Measurements from ENCODE around the gene THAP5. TPM values are rescaled to one million over a fixed set of nuclear protein-coding genes. Genes with fewer than 3 reads are reported as not detected.

Gene THAP5
- polyA plus RNA-seq, 1 donor from 2014 or later: 49.4 TPM

- Histone ChIP-seq H3K9me2 (ENCODE audit: insufficient read depth, low read length) (no peaks in the 10 kb centered on the region), H3F3A (ENCODE audit: insufficient read depth, low read length, poor library complexity, severe bottlenecking) (peaks cover 4% of the 10 kb centered on the region), H3K27ac (ENCODE audit: low read length) (no peak overlapping the region), H3K79me2 (replicated peaks; ENCODE audit: insufficient read depth, low read length) (peaks cover 41% of the 10 kb centered on the region), H4K20me1 (ENCODE audit: insufficient read depth) (no peaks in the 10 kb centered on the region), H2AFZ (ENCODE audit: low read depth, low read length) (no peak overlapping the region), H3K4me2 (ENCODE audit: low read length) (no peak overlapping the region), H3K4me3 (ENCODE audit: low read length) (no peak overlapping the region), H3K9me3 (ENCODE audit: low read length) (no peaks in the 10 kb centered on the region), H3K27me3 (ENCODE audit: insufficient read depth, low read depth, low read length) (no peaks in the 10 kb centered on the region), H3K36me3 (ENCODE audit: insufficient read depth, low read length) (peaks cover 10% of the 10 kb centered on the region), H3K9ac (ENCODE audit: low read length) (no peak overlapping the region)
- TF ChIP-seq, protein P1, sequence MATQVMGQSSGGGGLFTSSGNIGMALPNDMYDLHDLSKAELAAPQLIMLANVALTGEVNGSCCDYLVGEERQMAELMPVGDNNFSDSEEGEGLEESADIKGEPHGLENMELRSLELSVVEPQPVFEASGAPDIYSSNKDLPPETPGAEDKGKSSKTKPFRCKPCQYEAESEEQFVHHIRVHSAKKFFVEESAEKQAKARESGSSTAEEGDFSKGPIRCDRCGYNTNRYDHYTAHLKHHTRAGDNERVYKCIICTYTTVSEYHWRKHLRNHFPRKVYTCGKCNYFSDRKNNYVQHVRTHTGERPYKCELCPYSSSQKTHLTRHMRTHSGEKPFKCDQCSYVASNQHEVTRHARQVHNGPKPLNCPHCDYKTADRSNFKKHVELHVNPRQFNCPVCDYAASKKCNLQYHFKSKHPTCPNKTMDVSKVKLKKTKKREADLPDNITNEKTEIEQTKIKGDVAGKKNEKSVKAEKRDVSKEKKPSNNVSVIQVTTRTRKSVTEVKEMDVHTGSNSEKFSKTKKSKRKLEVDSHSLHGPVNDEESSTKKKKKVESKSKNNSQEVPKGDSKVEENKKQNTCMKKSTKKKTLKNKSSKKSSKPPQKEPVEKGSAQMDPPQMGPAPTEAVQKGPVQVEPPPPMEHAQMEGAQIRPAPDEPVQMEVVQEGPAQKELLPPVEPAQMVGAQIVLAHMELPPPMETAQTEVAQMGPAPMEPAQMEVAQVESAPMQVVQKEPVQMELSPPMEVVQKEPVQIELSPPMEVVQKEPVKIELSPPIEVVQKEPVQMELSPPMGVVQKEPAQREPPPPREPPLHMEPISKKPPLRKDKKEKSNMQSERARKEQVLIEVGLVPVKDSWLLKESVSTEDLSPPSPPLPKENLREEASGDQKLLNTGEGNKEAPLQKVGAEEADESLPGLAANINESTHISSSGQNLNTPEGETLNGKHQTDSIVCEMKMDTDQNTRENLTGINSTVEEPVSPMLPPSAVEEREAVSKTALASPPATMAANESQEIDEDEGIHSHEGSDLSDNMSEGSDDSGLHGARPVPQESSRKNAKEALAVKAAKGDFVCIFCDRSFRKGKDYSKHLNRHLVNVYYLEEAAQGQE (IDR thresholded peaks at IDR 0.05; ENCODE audit: borderline replicate concordance): no peak
- no peak for TF ChIP-seq EZH2 (IDR thresholded peaks at IDR 0.05; ENCODE audit: borderline replicate concordance, insufficient read depth, low read length, poor library complexity, severe bottlenecking)
- TF ChIP-seq POLR2AphosphoS5 (IDR thresholded peaks at IDR 0.05): no peak
- no peak for TF ChIP-seq SMC3 (conservative IDR thresholded peaks at IDR 0.05; ENCODE audit: poor library complexity)
- no peak for TF ChIP-seq RAD21 (conservative IDR thresholded peaks at IDR 0.05)
- TF ChIP-seq, protein P2, sequence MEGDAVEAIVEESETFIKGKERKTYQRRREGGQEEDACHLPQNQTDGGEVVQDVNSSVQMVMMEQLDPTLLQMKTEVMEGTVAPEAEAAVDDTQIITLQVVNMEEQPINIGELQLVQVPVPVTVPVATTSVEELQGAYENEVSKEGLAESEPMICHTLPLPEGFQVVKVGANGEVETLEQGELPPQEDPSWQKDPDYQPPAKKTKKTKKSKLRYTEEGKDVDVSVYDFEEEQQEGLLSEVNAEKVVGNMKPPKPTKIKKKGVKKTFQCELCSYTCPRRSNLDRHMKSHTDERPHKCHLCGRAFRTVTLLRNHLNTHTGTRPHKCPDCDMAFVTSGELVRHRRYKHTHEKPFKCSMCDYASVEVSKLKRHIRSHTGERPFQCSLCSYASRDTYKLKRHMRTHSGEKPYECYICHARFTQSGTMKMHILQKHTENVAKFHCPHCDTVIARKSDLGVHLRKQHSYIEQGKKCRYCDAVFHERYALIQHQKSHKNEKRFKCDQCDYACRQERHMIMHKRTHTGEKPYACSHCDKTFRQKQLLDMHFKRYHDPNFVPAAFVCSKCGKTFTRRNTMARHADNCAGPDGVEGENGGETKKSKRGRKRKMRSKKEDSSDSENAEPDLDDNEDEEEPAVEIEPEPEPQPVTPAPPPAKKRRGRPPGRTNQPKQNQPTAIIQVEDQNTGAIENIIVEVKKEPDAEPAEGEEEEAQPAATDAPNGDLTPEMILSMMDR (IDR thresholded peaks at IDR 0.05; ENCODE audit: poor library complexity, severe bottlenecking): no peak
- TF ChIP-seq MXI1 (conservative IDR thresholded peaks at IDR 0.05; ENCODE audit: poor library complexity, severe bottlenecking): no peak
- TF ChIP-seq EP300 (conservative IDR thresholded peaks at IDR 0.05; ENCODE audit: poor library complexity, severe bottlenecking): no peak
- TF ChIP-seq TAF1 (IDR thresholded peaks at IDR 0.05; ENCODE audit: low read depth): no peak
These were observed 5.7 kb upstream of the THAP5 start for GRCh38 chr7:108575156-108575555.

- no peaks in the 10 kb centered on the region for H3K27me3 ChIP-seq (ENCODE audit: insufficient read depth, low read depth, low read length)
- H2AFZ ChIP-seq (ENCODE audit: low read depth, low read length): no peak overlapping the region
- no peak overlapping the region for H3K27ac ChIP-seq (ENCODE audit: low read length)
- no peaks in the 10 kb centered on the region for H3K9me3 ChIP-seq (ENCODE audit: low read length)
- no peaks in the 10 kb centered on the region for H3K9me2 ChIP-seq (ENCODE audit: insufficient read depth, low read length)
- H3K4me3 ChIP-seq (ENCODE audit: low read length): peak overlapping the region; percentile 86
- no peaks in the 10 kb centered on the region for H4K20me1 ChIP-seq (ENCODE audit: insufficient read depth)
- H3K79me2 ChIP-seq (replicated peaks; ENCODE audit: insufficient read depth, low read length): peaks cover 53% of the 10 kb centered on the region
- no peak for TF ChIP-seq EZH2 (IDR thresholded peaks at IDR 0.05; ENCODE audit: borderline replicate concordance, insufficient read depth, low read length, poor library complexity, severe bottlenecking)
- TF ChIP-seq SMC3 (conservative IDR thresholded peaks at IDR 0.05; ENCODE audit: poor library complexity): no peak
- TF ChIP-seq POLR2AphosphoS5 (IDR thresholded peaks at IDR 0.05): no peak
- TF ChIP-seq RAD21 (conservative IDR thresholded peaks at IDR 0.05): no peak
- TF ChIP-seq, protein P1 (IDR thresholded peaks at IDR 0.05; ENCODE audit: borderline replicate concordance): no peak
- H3K9ac ChIP-seq (ENCODE audit: low read length): peak overlapping the region; percentile 13
- peak overlapping the region; percentile 72 for H3K4me2 ChIP-seq (ENCODE audit: low read length)
- peaks cover 5% of the 10 kb centered on the region for H3K36me3 ChIP-seq (ENCODE audit: insufficient read depth, low read length)
- peaks cover 4% of the 10 kb centered on the region for H3F3A ChIP-seq (ENCODE audit: insufficient read depth, low read length, poor library complexity, severe bottlenecking)
These were observed 3.0 kb upstream of the THAP5 start for GRCh38 chr7:108572480-108572879.

Measured in neural cell (in vitro differentiated cells).